GM18526 (cell line): ENCODE results near the gene TIAM1.

Experiments used
- POLR2A ChIP-seq: IDR thresholded peaks from 3 replicates; pipeline ENCODE4 v1.6.1; 2011; ENCODE audit not compliant: insufficient read length; ENCODE audit errors: extremely low read depth

Gene TIAM1

GRCh38 chr21:31261759-31262158 lies 82.3 kb downstream of the TIAM1 start:
- no peak for TF ChIP-seq POLR2A

GRCh38 chr21:31260790-31261189 lies 83.3 kb downstream of the TIAM1 start:
- no peak for TF ChIP-seq POLR2A

GRCh38 chr21:31258073-31258472 lies 86.0 kb downstream of the TIAM1 start:
- TF ChIP-seq POLR2A: no peak

- TF ChIP-seq POLR2A: no peak
These were observed 86.8 kb downstream of the TIAM1 start for GRCh38 chr21:31257265-31257664.

- no peak for TF ChIP-seq POLR2A
These were observed 88.2 kb downstream of the TIAM1 start for GRCh38 chr21:31255896-31256295.

- TF ChIP-seq POLR2A: no peak
These were observed 89.0 kb downstream of the TIAM1 start for GRCh38 chr21:31255036-31255435.

- no peak for TF ChIP-seq POLR2A
These were observed 89.9 kb downstream of the TIAM1 start for GRCh38 chr21:31254131-31254530.

- no peak for TF ChIP-seq POLR2A
These were observed 90.4 kb downstream of the TIAM1 start for GRCh38 chr21:31253684-31254083.

- no peak for TF ChIP-seq POLR2A
These were observed 91.5 kb downstream of the TIAM1 start for GRCh38 chr21:31252611-31253010.

GRCh38 chr21:31252091-31252490 lies 92.0 kb downstream of the TIAM1 start:
- no peak for TF ChIP-seq POLR2A

- no peak for TF ChIP-seq POLR2A
These were observed 92.4 kb downstream of the TIAM1 start for GRCh38 chr21:31251686-31252085.

GRCh38 chr21:31248598-31248997 lies 95.5 kb downstream of the TIAM1 start:
- no peak for TF ChIP-seq POLR2A

- TF ChIP-seq POLR2A: no peak
These were observed 100.5 kb downstream of the TIAM1 start for GRCh38 chr21:31243611-31244010.

- no peak for TF ChIP-seq POLR2A
These were observed 107.5 kb downstream of the TIAM1 start for GRCh38 chr21:31236528-31236927.

GRCh38 chr21:31235671-31236450 lies 108.2 kb downstream of the TIAM1 start:
- TF ChIP-seq POLR2A: no peak

- no peak for TF ChIP-seq POLR2A
These were observed 109.1 kb downstream of the TIAM1 start for GRCh38 chr21:31234936-31235335.

GRCh38 chr21:31233711-31234110 lies 110.3 kb downstream of the TIAM1 start:
- TF ChIP-seq POLR2A: no peak
